Skeletal muscle tissue (tissue), 4 donors: ENCODE results near the gene TNFRSF25. TPM values are rescaled to one million over a fixed set of nuclear protein-coding genes. Genes with fewer than 3 reads are reported as not detected.

Experiments used
- H3K27ac ChIP-seq: one replicate; pipeline ENCODE4 v1.7.0; 2013; ENCODE audit warnings: mild to moderate bottlenecking, low read depth, low read length, inconsistent platforms
- H3K27me3 ChIP-seq, 3 donors: one replicate each; pipeline ENCODE4 v1.7.0; 2013; ENCODE audit warnings: low read length in 3 of 3; ENCODE audit not compliant: control insufficient read depth in 3 of 3, insufficient read depth in 3 of 3
- H3K36me3 ChIP-seq, 3 donors: one replicate each; pipeline ENCODE4 v1.7.0; 2013; ENCODE audit warnings: low read length in 3 of 3; ENCODE audit not compliant: control insufficient read depth in 3 of 3, insufficient read depth in 3 of 3
- H3K4me1 ChIP-seq, 3 donors: one replicate each; pipeline ENCODE4 v1.7.0; 2013; ENCODE audit warnings: low read length in 3 of 3, mild to moderate bottlenecking in 3 of 3; ENCODE audit not compliant: control insufficient read depth in 3 of 3, insufficient read depth in 3 of 3
- H3K4me3 ChIP-seq, 3 donors: one replicate each; pipeline ENCODE4 v1.7.0; 2013; ENCODE audit warnings: low read length in 3 of 3
- H3K9ac ChIP-seq, 3 donors: one replicate each; pipeline ENCODE4 v1.7.0; 2013; ENCODE audit warnings: low read length in 3 of 3, mild to moderate bottlenecking in 3 of 3, moderate library complexity in 2 of 3, low read depth in 1 of 3
- H3K9me3 ChIP-seq, 3 donors: one replicate each; pipeline ENCODE4 v1.7.0; 2013; ENCODE audit warnings: low read length in 3 of 3; ENCODE audit not compliant: control insufficient read depth in 3 of 3
- total RNA-seq: library from RNA; depleted of rRNA; stranded (reverse); fragments of >200 nt; gene quantifications from one replicate; pipeline ENCODE4 v1.2.3, GENCODE V29; 2014
- donor health status: Osteomylitis.

Gene TNFRSF25
- total RNA-seq, 1 donor from 2014 or later: 3.7 TPM

DNA sequence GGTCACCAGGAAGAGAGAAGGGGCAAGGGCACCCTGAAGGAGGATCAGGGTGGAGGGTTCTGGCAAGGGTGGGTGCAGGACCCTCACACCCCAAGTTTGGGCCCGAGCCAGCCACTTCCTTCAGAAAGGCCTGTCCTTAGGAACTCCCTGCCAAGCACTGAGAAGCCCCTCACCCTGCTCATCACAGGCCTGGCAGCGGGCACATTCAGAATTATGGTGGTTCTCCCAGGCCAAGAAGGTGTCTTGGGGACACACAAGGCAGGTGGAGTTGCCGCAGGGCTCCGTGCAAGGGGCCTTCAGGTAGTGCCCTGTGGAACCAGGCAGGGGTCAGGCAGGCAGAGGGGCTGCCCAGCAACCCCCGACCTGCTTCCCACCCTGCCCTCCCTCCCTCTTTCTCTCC, 1.1 kb downstream of the TNFRSF25 start:
- Histone ChIP-seq H3K36me3 (no peaks in the 10 kb centered on the region), H3K27ac (no peak overlapping the region), H3K27me3 (peaks cover 19 to 32% (median 26%) of the 10 kb centered on the region in 3 donors), H3K4me1 (peaks cover 0 to 2% (median 0%) of the 10 kb centered on the region in 3 donors), H3K9ac (no peak overlapping the region), H3K9me3 (no peaks in the 10 kb centered on the region), H3K4me3 (no peak overlapping the region)

DNA sequence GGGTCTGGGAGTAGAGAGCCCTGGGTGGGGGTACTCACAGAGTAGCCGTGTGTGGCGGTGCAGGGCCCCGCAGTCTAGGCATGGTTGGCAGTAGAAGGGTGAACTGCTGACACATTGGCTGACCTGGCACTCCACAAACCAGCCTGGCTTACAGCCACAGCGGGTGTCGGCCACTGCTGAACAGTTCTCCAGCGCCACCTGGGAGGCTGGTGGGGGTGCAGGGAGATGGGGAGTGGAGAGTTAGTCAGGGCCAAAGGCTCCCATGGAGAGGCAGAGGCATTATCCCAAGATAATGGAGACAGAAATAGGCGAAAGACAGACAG, 1.5 kb downstream of the TNFRSF25 start:
- H3K27ac ChIP-seq: no peak overlapping the region
- no peak overlapping the region for H3K4me3 ChIP-seq
- no peaks in the 10 kb centered on the region for H3K36me3 ChIP-seq
- no peak overlapping the region for H3K9ac ChIP-seq
- peaks cover 24 to 36% (median 30%) of the 10 kb centered on the region in 3 donors for H3K27me3 ChIP-seq
- peaks cover 0 to 2% (median 0%) of the 10 kb centered on the region in 3 donors for H3K4me1 ChIP-seq
- H3K9me3 ChIP-seq: no peaks in the 10 kb centered on the region

DNA sequence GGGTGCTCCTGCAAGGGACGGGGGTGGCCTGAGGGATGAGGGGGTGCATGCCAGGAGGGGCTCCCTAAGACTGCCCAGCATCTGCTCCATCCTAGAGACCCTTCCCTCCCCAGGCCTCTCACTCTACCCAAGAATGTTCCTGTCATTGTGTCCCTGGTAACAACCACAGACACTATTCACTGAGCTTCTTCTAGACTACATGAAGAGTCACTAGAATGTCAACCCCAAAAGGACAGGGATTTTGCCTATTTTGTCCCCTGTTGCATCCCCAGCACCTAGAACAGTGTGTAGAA, 2.9 kb downstream of the TNFRSF25 start:
- Histone ChIP-seq H3K9me3 (no peaks in the 10 kb centered on the region), H3K4me3 (no peak overlapping the region), H3K9ac (no peak overlapping the region), H3K4me1 (peaks cover 0 to 2% (median 0%) of the 10 kb centered on the region in 3 donors), H3K27me3 (peaks cover 28 to 37% (median 31%) of the 10 kb centered on the region in 3 donors), H3K36me3 (no peaks in the 10 kb centered on the region), H3K27ac (no peak overlapping the region)

DNA sequence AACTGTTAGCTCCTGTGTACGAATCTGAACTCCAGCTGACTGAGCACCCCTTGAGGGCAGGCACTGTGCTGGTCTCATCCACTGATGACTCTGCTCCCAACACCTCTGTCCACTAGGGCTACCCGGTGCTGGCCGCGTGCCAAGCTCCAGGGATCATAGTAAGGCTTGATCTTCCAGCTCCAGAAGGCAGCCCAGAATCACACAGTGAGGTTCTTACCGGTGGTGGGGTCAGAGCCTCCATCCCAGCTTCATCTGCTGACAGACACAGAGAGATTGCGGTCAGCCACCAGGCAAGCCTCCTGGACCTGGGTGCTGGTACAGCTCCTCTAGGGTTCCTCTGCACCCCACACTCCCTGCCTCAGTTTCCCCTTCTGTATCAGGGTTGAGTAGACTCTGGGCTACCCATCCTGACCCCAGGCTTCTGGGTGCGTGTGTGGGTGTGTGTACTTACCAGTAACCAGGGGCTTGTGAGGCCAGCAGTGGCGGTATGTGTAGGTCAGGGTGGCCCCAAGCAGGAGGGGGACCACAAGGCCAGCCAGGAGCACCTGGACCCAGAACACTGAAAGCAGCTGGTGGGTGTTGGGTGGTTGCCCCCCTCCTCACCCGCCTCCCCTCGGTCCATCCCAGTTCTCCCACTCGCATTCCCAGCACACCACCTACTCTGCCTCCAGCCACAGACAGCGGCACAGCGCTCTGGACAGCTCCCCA, 3.4 kb downstream of the TNFRSF25 start:
- no peak overlapping the region for H3K9ac ChIP-seq
- H3K36me3 ChIP-seq: no peaks in the 10 kb centered on the region
- peaks cover 0 to 2% (median 0%) of the 10 kb centered on the region in 3 donors for H3K4me1 ChIP-seq
- H3K4me3 ChIP-seq: no peak overlapping the region
- H3K9me3 ChIP-seq: no peaks in the 10 kb centered on the region
- H3K27ac ChIP-seq: no peak overlapping the region
- peaks cover 28 to 37% (median 31%) of the 10 kb centered on the region in 3 donors for H3K27me3 ChIP-seq

DNA sequence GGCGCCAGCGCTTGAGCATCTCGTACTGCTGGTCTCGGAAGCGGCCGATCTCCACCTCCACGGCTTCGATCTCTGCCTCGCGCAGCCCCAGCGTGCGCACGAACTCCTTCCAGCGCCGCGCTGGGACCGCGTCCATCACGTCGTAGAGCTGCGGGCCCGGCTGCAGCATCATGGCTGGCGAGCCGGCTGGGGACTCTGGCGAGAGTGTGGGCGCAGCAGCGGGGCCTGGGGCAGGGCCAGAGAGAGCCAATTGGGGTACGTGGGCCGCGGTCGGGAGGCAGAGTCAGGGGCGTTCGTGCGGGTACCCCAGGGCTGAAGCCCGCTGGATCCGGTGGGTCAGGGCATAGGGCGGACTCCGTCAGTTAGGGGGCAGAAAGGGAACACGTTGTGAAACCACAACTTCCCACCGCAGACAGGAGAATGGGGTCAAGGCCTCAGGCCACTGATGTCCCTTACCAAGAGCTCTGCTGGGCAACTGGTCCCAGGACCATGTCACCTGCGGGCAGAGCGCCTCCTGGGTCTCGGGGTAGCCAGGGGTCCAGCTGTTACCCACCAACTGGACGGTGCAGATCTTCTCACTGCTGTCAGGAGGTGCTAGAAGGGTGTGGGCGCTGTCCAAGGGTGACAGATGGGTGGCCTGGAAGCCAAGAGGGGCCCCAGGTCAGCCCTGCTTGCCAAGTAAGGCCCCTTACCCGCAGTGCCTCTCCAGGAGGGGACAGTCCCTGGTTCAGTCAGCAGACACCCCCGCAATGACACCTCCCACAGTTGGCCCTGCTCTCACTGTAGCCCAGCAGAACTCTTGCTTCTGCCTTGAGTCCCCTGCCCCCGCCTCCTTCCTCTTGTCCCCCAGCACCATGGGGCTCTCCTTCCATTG, 4.2 kb downstream of the TNFRSF25 start:
- Histone ChIP-seq H3K27ac (no peak overlapping the region), H3K4me1 (peaks cover 0 to 2% (median 0%) of the 10 kb centered on the region in 3 donors), H3K4me3 (no peak overlapping the region), H3K9me3 (no peaks in the 10 kb centered on the region), H3K36me3 (no peaks in the 10 kb centered on the region), H3K9ac (no peak overlapping the region), H3K27me3 (peaks cover 35 to 42% (median 38%) of the 10 kb centered on the region in 3 donors)

DNA sequence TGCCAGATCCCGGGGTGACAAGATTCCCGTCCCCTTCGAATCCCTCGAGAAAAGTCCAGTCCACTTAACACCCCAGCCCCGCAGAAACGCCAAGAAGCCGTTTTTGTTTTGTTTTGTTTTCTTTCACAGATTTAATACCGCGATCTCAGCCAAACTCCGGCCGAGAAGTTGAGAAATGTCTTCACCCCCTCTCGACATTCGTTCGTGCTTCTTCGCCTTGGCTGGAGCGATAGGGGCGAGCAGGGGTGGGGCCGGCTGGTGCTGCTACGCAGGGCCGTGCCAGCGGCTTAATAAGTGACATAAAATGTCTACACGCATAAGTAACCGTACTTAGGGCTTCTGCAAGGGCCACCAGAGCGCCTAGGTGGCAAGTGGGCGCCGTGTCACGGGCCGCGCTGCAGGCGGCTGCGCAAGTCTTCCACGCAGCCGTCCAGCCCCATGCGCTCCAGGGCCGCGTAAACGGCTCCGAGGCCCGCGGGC, 4.9 kb downstream of the TNFRSF25 start:
- Histone ChIP-seq H3K36me3 (no peaks in the 10 kb centered on the region), H3K4me1 (peaks cover 0 to 2% (median 0%) of the 10 kb centered on the region in 3 donors), H3K27ac (peak overlapping the region; percentile 30), H3K27me3 (peaks cover 41 to 46% (median 45%) of the 10 kb centered on the region in 3 donors), H3K9me3 (no peaks in the 10 kb centered on the region), H3K4me3 (no peak overlapping the region), H3K9ac (peak overlapping the region in 1 of 3 donors; percentile 45)

DNA sequence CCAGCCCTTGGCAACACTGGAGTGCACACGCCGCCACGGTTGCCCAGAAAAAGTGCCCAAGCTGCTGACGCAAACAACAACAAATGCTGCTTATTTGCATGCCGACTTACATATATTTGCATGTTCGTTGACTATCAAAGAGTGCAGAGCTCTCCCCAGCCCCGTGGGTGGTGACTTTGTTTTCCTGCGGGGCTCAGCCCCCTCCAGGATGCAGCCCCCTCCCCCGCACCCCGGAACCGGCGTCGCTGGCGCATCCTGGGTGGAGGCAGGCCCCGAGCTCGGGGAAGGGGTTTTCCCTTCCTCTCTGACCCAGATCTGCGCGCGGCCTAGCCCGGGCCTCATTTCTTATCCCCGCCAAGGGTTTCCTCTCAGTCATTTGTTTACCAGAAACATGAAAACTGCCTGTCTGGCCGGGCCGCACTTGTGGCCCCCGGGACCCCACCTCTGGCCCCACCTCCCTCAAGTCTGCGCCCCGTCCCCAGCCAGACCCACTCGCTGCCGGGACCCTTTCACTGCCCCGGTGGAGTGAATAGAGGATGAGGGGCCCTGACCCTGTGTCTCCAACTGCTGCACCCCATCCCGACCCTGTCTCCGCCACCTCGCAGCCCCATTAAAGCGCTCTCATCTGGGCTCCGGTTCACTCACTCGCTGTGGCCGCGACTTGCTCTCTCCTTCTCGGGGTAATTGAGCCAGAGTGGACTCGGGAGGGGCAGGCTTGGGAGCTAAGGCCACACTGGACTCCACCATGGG, 5.5 kb downstream of the TNFRSF25 start:
- Histone ChIP-seq H3K4me1 (peaks cover 0 to 3% (median under 1%) of the 10 kb centered on the region in 3 donors), H3K27me3 (peaks cover 46 to 51% (median 47%) of the 10 kb centered on the region in 3 donors), H3K9me3 (no peaks in the 10 kb centered on the region), H3K36me3 (no peaks in the 10 kb centered on the region), H3K27ac (peak overlapping the region; percentile 30), H3K4me3 (no peak overlapping the region), H3K9ac (peak overlapping the region in 1 of 3 donors; percentile 45)

DNA sequence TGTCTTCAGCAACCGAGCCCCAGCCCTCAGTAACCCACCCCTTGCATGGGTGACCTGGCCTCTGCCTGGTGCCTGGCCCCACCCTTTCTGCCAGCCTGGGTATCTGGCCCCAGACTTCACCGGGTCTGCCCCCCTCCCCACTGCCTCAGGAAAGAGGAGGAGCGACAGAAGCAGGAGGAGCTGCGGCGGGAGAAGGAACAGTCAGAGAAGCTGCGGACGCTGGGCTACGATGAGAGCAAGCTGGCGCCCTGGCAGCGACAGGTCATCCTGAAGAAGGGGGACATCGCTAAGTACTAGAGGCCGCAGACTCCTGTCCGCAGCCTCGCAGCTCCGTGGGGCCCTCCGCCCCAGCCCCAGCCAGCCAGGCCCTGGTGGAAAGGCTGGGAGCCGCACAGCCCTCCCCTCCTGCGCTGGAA, 6.1 kb downstream of the TNFRSF25 start:
- Histone ChIP-seq H3K27me3 (peaks cover 48 to 57% (median 49%) of the 10 kb centered on the region in 3 donors), H3K9me3 (no peaks in the 10 kb centered on the region), H3K4me1 (peaks cover 0 to 5% (median 3%) of the 10 kb centered on the region in 3 donors), H3K9ac (no peak overlapping the region), H3K4me3 (no peak overlapping the region), H3K36me3 (no peaks in the 10 kb centered on the region), H3K27ac (no peak overlapping the region)

DNA sequence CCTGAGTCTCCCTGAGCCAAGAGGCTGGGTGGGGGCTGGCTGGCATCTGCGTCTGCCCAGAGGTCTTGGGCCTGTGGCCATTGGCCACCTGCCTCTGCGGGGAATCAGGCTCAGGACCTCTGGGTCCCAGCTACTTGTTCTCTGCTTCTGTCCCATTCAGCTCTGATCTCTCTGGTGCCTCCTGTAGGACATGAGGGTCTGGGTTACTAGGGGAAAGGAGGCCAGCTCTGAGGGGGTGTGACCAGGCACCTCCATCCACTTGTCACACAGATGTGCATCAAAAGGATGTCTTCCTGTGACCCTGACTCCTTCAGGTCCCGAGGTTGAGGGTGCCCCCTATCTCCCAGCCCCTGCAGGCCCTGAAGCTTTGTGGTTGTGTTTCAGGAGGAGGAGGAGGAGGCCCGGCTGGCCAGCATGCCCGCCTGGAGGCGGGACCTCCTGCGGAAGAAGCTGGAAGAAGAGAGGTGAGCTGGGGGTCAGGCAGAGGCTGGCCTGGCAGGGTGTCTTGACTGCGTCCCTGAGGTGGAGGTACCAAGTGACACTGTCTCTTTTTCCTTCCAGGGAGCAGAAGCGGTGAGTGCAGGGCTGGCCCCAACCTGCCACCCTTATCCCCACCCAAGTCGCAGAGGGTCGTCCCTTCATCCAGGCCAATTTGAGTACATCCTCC, 9.0 kb downstream of the TNFRSF25 start:
- H3K4me3 ChIP-seq: no peak overlapping the region
- no peak overlapping the region for H3K27ac ChIP-seq
- H3K36me3 ChIP-seq: no peaks in the 10 kb centered on the region
- no peaks in the 10 kb centered on the region for H3K9me3 ChIP-seq
- H3K4me1 ChIP-seq: peaks cover 0 to 6% (median 5%) of the 10 kb centered on the region in 3 donors
- H3K9ac ChIP-seq: no peak overlapping the region
- H3K27me3 ChIP-seq: peaks cover 57 to 72% (median 62%) of the 10 kb centered on the region in 3 donors
